HG03378 (cell line): Measurements from ENCODE around the gene TIFAB.
A peak's percentile ranks its signal among the peaks of the same experiment; 100 is the strongest.

ENCODE experiments used
- ATAC-seq: cut with Tn5 transposase; IDR thresholded peaks from one replicate; pipeline ENCODE4 v1.9.1; 2021; ENCODE audit warnings: mild to moderate bottlenecking, moderate library complexity; ENCODE audit not compliant: unreplicated experiment

The TIFAB gene

DNA sequence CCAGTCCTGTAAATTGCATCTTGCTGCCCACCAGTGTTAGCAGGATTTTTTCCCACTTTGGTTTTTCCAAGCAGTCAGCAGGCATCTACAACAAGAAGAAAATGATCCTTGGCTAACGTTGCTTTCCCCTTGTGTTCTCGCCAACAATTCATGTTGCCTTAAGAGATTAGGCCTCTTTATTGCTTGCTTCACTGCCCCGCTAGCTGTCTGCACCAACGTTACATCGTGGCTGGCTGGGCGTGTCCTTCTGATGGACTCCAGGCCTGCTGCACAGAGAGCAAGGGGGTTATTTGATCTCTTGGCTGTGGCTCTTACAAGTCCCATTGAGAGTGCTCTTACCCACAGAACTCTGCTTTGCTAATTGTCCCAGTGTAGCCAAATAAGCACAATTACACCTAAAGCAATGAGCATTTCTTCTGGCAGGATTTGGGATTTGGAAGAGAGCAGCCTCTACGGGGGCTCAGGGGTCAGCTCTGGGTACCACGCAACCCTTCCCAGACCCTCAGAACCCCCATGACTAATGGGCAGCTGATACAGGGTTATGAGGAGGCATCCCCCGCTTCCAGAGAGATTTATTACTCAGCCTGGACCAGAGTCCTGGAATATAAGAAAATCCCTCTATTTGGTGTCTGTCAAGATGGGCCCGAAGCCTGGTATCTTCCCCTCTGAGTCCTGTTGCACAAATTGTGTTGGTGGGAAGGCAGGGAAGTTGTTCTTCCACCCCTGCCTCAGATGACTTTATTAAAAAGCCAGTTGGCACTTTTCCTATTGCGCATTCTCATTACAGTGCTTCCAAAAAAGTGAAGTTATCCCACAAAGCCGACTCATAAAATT lies 22.6 kb downstream of the TIFAB start:
- no peak for ATAC-seq

DNA sequence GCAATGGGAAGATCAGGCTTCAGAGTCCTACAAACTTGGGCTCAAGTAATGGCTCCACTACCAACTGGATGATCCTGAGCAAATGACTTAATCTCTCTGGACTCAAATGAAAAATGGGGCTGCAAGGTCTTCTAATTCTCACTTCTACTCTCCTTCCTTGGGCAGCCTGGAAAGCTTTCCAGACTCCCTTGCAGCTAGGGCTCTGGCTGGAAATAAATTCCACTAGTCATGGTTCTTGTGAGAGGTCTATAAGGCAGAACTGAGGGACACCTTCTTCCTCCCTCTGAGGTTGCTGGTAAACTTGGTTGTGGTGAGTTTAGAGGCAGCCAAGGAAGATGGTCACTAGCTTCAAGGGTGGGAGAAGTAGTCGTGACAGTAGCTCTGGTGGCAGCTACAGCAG lies 23.6 kb downstream of the TIFAB start:
- ATAC-seq: no peak

DNA sequence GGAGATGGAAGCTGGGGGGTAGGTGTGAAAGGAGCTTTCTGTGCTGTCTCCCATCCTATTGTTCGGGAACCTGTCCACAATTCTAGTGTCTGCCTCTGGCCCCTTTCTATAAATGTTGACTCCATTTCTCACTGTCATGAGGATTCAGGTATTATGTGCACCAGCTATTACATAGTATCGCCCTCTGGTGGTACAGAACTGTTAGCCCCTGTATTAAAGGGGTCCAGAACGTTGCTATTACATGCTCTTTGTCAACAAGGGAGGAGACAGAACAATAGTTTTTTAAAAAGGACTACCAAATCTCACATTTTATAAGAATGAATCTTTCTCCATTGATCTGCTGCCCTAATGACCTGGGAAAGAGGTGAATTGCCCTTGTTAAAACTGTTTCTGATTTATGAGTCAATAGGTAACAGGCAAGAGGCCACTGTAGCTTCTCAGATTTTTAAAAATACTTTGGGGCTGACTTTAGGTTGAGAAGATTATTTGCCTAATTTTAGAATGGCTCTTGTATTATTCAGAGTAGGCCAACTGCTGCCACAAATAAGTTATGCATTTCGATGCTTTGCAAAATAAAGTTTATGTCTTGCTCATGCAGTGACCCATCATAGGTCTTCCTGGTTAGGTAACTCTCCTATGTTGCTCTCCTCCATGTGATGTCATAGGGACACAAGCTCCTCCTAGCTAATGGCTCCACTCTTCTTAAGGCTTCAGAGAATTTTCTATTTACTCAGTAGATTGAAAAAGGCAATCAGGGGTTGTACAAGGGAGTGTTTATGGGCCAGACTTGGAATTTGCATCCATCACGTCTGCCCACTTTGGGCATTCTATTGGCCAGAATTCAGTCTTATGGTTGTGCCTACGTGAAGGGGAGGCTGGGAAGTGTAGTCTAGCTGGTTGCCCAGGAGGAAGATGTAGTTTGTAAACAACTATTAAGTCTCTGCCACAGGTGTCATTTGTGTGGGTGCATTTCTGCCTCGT lies 25.8 kb downstream of the TIFAB start:
- peak; percentile 77 for ATAC-seq

DNA sequence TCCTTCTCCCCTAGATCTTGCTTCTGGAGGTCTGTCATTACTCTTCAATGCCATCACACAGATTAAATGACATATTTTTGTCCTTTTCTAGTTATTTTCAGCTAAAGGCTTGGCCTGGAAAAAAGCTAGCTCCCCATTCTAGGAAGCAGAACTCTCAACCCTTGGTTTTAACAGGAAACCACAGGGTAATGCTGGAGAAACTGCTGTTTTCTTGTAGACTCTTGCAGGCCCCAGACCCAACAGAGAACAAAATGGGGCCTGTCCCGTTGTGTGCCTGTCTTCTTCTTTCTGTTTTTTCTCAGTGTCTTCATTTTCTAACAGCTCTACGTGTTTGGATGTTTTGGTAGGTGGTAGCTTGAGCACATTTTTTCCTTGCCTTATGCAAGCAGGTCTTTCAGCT lies 26.5 kb downstream of the TIFAB start:
- no peak for ATAC-seq

DNA sequence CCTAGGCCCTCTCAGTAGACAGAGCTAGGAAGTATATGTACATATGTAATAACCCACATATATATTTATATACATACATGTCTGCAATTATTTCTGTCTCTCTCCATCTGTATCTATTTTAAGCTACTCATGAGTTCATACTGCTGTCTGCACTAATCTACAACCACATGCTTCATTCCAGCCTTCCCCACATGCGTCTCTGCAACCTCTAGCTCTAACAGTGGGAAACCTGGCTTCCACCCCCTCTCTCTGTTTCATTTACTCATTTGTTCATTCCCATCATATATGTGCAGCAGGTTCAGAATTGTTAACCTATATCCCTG lies 28.3 kb downstream of the TIFAB start:
- no peak for ATAC-seq

DNA sequence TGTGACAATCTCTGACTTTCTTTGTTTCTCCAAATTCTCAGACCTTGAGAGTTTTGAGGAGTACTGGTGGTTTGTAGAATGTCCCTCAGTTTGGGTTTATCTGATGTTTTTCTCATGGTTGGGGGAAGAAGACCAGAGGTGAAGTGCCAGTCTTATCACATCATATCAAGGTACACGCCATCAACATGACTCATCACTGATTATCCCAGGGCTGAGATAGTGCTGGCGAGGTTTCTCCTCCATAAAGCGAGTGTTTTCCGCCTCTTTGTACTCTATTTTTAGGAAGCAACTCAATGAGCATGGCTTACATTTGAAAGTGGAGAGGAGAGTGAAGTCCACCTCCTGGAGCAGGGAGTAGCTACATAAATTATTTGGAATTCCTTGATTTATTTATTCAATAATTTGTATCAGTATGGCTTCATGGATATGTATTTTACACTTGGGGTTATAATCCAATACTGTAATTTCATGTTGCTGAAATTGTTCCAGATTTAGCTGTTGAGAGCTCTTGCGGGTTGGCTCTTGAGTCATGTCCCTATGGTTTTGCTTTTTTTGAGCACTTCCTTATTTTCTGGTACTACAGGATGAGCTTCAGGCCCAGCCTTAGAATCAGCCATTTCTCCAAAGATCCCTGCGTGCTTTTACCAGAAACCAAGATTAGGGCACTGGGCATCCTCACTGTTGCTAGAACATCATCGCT lies 28.9 kb downstream of the TIFAB start:
- ATAC-seq: no peak

DNA sequence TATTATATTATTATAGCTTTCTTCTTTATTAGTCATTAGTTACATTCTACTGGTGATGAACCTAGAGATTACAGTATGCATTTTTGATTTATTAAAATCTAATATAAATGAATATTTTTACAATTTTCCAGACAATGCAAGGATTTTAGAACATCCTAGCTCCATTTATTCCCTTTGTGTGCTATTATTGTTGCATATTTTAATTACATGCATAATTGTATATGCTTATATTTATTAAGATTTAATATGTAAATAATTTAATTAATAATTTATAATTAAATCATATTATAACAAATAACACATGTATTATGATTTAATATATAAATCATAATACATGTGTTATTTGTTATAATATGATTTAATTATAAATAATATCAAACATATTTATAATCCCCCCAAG lies 29.7 kb downstream of the TIFAB start:
- no peak for ATAC-seq

DNA sequence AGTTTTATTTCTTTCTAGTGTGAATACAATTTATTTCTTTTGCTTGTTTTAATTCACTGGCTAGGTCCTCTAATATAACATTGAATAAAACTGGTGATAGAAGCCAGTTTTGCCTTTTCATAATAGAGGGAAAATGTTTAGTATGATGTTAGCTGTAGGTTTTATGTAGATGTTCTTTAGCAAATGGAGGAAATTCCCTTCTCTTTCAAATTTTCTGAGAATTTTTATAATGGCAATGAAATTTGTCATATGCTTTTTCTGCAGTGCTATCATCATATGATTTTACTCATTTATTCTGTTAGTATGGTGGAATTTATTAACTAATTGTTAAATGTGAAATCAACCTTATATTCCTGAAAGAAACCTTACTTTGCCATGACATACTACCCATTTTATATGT lies 35.1 kb downstream of the TIFAB start:
- no peak for ATAC-seq

DNA sequence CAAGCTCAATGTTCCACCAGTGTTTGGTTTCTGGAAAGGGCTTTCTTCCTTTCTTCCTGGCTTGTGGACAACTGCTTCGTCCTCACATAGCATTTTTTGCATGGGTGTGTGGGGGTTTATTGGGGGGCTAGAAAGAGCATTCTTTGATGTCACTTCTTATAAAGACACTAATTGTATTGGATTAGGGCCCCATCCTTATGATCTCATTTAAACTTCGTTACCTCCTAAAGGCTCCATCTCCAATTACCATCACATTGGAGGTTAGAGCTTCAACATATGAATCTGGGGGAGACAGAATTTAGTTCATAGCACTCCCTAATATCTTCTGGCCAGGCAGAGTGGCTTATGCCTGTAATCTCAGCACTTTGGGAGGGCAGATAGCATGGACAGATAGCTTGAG lies 47.1 kb downstream of the TIFAB start:
- ATAC-seq: no peak

DNA sequence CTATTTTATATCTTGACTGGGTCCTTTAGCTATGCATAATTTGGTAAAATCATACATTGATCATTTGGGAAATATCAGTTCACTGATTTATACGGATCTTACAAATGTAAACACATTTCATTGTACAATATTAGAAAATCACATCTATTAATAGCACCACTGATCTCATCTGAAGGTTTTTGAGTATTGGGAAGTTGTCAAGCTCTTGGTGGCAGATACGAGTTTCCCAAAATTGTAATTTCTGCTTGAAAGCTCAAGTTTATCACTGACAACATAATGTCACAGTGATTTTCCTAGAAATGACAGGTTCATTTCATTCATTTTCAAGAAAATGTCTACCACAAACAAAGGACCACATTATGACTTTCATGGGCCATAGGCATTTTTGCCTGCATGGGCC lies 50.1 kb downstream of the TIFAB start:
- ATAC-seq: no peak

DNA sequence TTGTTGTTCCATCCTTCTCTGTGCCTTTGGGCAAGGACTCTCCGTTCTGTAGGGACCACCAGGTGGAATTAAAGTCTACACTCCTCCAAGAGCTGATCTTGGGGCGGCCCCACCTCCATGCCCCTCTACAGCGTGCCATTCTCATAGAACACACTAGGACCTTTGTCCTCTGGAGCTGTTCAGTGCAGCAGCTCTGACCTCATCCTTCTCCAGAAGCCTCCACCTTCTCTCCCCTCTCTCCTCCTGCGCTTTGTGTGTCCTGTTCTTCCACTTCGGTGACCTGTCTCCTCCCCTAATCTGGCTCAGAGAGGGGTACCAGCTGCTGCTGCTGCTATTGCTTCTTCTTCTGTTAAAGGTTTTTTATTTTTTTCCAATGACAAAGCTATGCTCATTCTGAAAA lies 51.3 kb downstream of the TIFAB start:
- ATAC-seq: no peak

DNA sequence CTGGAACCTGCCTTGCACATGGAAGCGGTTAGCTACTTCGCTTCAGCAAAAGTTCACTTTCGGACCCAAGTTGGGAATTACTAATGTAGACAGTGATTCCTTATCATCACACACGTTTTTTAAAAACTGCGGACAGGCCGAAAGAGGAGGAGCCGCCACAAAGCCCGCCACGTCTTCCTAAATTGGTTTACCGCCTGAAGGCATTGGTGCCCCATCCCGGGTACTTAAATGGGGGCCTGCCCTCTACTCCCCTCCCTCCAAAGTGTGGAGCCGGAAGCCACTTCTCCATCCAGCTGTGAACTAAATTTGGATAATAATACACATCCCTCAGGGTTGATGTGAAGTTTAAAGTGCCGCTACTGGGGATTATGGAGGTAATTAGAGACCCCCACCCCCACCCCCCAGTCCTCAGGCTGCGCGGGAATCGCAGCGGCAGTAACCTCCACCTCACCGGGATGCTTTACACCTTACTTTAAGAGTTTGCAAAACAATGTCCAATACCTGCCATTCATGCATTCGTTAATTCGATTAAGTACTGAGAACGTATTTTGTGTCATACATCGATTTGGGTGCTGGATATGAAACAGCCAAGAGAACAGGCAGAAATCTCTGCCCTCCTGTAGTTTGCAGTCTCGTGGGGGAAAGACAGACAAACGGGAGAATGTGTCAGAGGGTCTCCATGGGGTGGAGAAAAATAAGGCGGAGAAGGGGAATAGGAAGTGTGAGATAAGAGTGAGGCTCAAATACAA lies 52.2 kb downstream of the TIFAB start:
- ATAC-seq: no peak

DNA sequence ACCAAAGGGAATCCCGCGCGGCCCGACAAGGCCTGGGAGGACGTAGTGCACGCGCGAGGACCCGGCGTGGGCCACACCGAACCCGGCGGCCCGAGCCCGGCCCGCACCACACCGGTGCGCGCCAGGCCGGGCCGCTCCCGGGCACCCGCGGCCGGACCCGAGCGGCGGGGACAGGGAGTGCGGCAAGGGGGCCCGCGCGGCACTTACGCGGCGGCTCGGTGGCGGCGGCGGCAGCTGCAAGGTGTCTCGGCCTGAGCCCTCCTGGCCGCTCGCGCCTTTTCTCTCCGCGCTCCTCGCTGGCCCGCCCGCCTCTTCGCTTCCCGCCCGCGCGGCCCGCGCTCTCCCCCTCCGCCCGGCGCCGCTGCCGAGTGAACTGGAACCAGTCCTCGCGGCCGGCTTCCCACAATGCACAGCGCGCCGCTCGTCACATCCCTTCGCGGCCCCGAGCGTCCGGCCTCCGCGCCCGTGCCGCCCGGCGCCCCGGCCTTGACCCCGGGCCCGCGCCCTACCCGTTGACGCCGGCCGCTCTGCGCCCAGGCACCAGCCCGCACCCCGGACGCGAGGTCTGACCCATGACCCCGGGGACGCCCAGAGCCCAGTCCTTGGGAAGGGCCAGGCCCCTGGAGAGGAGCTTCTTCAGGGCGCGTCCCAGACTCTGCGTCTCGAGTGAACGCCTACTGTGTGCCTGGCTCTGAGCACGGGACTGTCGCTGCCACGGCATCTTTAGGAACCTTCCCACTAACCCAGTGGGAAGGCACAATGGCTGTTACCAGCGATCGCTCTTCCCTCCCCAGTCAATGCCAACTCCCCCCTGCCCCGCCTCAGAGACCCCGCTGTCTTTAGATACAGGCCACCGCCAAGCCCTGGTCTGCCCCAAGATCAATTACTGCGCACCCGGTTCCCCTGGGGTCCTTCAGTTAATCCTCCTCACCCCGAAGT lies 53.0 kb downstream of the TIFAB start, which contains the start of gene MACROH2A1:
TSS of gene MACROH2A1 (minus strand) at position 377 of the 939 bp plus-strand sequence. CDS start 10,138 bp downstream, outside the sequence.
- ATAC-seq: peak; percentile 75

DNA sequence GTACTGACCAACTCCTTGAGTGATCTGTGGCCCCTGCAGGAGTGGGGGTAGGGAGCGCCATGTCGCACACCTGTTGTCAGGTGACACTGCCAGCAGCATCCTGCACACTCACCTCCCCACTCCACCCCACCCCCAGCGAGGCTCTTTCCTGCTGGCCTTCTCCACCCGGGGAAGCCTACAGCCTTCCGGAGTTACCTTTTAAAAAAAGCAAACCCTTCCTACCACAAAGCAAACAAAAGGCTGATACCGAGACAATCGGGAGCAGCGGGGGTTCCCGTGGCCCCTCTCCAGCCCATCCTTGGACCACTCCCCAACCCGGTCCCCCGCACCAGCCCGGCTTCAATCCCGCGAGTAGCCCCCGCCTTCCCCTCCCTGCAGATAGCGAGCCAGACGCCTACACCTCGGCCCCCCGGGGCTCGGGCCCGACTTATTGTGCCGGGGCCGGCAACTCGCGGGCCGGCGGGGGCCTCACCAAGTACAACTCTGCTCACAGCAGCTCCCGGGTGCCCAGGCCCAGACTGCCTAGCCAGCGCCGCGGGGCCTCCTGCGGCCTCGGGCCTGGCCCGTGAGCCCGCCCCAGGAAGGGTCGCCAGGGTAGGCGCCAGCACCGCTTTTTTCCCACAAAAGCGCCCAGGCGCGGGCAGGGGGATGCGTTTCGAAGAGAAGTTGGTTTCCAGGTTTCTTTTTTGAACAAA lies 53.8 kb downstream of the TIFAB start:
- ATAC-seq: no peak
